ENCODE results near the gene NXPH1.

Gene NXPH1

DNA sequence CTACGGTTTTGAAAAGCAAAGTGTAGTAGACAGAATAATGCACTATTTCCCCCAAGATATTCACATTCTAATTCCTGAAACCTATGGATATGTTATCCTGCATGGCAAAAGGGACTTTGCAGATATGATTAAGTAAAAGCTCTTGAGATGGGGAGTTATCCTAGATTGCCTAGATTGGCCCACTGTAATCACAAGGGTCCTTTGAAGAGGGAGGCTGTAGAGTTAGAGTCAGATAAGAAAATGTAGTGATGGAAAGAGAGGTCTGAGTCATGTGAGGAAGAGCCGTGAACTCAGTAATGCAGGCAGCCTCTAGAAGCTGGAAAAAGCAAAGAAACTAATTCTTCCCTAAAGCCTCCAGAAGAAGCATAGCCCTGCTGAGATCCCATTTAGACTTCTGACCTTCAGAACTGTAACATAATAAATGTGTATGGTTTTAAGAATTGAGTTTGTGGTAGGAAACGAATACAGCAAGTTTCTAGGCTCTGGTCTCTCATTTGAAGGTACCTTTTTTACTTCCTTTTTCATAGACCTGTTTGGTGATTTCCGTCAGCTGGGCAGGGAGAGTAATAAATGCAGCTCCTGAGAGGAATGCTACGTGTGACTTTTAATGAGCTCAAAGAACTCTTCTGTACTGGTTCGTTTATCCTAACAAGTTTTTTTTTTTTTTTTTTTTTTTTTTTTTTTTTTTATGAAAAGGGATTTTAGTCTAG, 41.9 kb upstream of the NXPH1 start:
- no peak overlapping the region for H3K27ac ChIP-seq
- TF ChIP-seq, protein P1, sequence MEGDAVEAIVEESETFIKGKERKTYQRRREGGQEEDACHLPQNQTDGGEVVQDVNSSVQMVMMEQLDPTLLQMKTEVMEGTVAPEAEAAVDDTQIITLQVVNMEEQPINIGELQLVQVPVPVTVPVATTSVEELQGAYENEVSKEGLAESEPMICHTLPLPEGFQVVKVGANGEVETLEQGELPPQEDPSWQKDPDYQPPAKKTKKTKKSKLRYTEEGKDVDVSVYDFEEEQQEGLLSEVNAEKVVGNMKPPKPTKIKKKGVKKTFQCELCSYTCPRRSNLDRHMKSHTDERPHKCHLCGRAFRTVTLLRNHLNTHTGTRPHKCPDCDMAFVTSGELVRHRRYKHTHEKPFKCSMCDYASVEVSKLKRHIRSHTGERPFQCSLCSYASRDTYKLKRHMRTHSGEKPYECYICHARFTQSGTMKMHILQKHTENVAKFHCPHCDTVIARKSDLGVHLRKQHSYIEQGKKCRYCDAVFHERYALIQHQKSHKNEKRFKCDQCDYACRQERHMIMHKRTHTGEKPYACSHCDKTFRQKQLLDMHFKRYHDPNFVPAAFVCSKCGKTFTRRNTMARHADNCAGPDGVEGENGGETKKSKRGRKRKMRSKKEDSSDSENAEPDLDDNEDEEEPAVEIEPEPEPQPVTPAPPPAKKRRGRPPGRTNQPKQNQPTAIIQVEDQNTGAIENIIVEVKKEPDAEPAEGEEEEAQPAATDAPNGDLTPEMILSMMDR (conservative IDR thresholded peaks at IDR 0.05): no peak

DNA sequence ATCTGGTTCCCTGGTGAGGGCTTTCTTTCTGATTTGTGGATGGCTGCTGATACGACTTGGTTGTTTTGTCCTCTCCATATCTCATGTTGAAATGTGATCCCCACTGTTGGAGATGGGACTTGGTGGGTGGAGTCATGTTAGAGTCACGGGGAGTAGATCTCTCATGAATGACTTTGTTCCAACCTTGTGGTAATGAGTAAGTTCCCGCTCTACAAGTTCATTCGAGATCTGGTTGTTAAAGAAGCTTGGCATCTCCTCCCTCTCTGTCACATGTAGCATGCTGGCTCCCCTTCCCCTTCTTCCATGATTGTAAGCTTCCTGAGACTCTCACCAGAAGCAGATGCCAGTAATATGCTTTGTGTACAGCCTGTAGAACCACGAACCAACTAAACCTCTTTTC, 37.1 kb upstream of the NXPH1 start:
- TF ChIP-seq, protein P1 (conservative IDR thresholded peaks at IDR 0.05): no peak

DNA sequence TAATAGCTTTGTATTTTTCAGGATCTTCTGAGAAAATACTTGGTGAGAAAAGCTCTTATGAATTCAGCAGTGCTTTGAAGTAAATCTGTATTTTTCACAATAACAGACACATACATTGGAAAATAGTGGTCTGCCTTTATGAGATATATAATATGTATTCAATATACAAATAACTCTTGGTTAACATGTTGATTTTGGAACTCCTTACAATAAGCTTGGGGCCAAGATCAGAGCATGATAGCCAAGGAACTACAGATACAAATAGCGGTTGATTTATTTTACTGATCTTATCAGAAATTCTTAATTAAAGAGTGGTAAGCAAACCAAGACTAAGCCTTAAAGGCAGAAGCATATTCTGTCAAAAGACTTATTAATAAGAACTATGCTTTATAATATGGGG, 24.5 kb upstream of the NXPH1 start:
- TF ChIP-seq, protein P1 (conservative IDR thresholded peaks at IDR 0.05): no peak
- no peak overlapping the region for H3K27ac ChIP-seq

More for the DNA sequence above, 37.1 kb upstream of the NXPH1 start:
- no peak overlapping the region for H3K27ac ChIP-seq

DNA sequence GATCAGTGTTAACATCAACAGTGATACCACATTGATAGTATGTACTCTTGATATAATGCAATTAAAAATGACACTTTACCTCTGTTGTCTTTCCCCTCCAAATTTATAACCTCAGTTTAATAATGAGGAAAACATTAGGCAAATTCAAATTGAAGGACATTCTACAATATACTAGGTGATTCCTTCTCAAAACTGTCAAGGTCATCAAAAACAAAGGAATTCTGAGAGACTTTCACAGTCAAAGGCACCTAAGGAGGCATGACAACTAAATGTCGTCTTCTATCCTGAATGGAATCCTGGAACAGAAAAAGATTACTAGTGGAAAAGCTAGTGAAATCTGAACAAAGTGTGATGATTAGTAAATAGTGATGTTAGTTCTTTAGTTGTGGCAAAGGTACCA, 22.3 kb upstream of the NXPH1 start:
- no peak overlapping the region for H3K27ac ChIP-seq
- TF ChIP-seq, protein P1 (conservative IDR thresholded peaks at IDR 0.05): no peak

DNA sequence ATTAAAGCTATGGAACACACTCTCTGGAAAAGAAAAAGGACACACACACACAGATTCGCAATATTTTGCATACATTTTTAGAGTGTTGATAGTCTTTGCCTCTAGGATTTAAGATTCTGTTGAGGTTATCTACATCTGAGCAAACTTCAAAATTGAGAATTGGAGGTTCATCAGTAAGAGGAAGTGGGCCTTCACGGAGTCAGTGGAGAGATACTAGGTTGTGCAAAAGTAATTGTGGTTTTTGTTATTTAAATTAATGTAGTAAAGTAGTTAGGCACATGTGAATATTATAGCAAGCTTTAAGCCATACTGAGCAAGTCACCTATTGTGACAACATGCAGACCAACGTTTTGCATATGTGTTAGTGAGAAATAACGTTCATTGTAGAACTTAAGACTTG, 19.8 kb upstream of the NXPH1 start:
- TF ChIP-seq, protein P1 (conservative IDR thresholded peaks at IDR 0.05): no peak
- no peak overlapping the region for H3K27ac ChIP-seq

DNA sequence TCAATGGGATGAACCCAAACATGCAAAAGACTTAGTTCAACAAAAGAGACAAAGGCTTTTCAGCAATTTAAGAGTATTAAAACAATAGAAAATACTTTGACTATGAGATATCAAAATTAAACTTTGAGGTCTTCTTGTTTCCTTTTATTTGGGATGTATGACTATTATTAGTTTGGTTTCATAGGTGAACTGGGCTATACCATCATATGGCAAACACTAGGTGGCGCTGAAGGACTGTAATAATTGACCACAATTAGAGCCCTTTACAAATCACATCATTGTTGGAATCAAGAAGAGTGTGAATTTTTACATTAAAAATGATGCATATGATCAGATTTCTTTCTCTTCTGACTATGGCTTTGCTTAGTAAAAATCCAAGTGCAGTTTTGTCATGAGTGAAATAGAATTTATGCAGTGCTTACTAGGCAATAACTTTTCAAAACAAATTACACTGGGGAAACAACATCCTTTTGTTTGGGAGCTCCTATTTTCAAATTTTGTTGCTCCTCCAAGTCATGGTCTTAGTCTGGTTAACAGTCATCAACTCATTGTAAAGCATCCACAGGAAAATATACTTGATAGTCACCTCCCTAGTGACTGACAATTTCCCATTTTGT, 14.7 kb upstream of the NXPH1 start:
- TF ChIP-seq, protein P1 (conservative IDR thresholded peaks at IDR 0.05): peak; percentile 76

DNA sequence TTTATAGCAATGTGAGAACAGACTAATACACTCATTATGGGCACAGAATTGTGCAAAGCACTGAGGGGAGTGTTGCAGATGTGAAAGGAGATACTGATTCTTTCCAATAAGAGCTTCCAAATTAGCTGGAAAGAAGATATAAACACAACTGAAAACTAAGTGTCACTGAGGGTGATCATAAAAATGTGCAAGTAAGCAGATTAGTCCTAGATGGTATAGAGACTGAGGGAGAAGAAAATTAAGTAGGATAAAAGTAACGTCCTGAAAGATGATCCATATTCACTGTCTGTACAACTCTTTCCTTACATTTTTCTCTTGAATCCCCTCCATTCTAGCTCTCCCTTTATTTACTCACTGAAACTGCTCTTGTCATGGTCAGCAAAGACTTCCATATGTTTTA, 11.2 kb upstream of the NXPH1 start:
- no peak overlapping the region for H3K27ac ChIP-seq
- TF ChIP-seq, protein P1 (conservative IDR thresholded peaks at IDR 0.05): no peak

More for the DNA sequence above, 14.7 kb upstream of the NXPH1 start:
- H3K27ac ChIP-seq: no peak overlapping the region

Data from VCaP (cell line).